HepG2 (cell line): ENCODE data around the gene DLG2.

Experiments used
- CTCF ChIP-seq: sonication (generic); formaldehyde crosslinking; IDR thresholded peaks from 2 replicates; pipeline ENCODE4 v1.5.0; 2020; ENCODE audit warnings: mild to moderate bottlenecking, missing genetic modification reagents, moderate library complexity
- FOXK2 ChIP-seq: fragments of 450-650 bp; IDR thresholded peaks from 2 replicates; pipeline ENCODE4 v1.6.1; 2016
- MTERF4 ChIP-seq: sonication (generic); formaldehyde crosslinking; IDR thresholded peaks from 2 replicates; pipeline ENCODE4 v1.8.0; 2023; ENCODE audit warnings: mild to moderate bottlenecking, missing genetic modification reagents
- MYNN ChIP-seq: sonication (generic); formaldehyde crosslinking; IDR thresholded peaks from 2 replicates; pipeline ENCODE4 v1.4.0; 2020; ENCODE audit warnings: mild to moderate bottlenecking, low read depth, missing genetic modification reagents
- SMAD3 ChIP-seq: sonication (generic); formaldehyde crosslinking; IDR thresholded peaks from 2 replicates; pipeline ENCODE4 v1.4.0; 2020; ENCODE audit warnings: missing genetic modification reagents
- UBTF ChIP-seq: sonication (generic); formaldehyde crosslinking; IDR thresholded peaks from 2 replicates; pipeline ENCODE4 v1.4.0; 2020; ENCODE audit warnings: mild to moderate bottlenecking, missing genetic modification reagents
- YY1 ChIP-seq: IDR thresholded peaks from 2 replicates; pipeline ENCODE4 v1.6.1; 2011; ENCODE audit warnings: low read length, low read depth, moderate library complexity, mild to moderate bottlenecking; ENCODE audit not compliant: insufficient read depth, insufficient replicate concordance
- ZFYVE20 ChIP-seq: sonication (generic); formaldehyde crosslinking; IDR thresholded peaks from 2 replicates; pipeline ENCODE4 v1.8.0; 2023; ENCODE audit warnings: low read depth, mild to moderate bottlenecking, moderate library complexity, missing genetic modification reagents, borderline replicate concordance

GRCh38 chr11:83702796-83703195 lies 1924.3 kb downstream of the DLG2 start:
- no peak for TF ChIP-seq FOXK2
- no peak for TF ChIP-seq UBTF (CRISPR knock-in tag)
- TF ChIP-seq YY1: no peak
- TF ChIP-seq CTCF (CRISPR knock-in tag): no peak
- TF ChIP-seq SMAD3 (CRISPR knock-in tag): no peak
- no peak for TF ChIP-seq MYNN (CRISPR knock-in tag)
- TF ChIP-seq ZFYVE20 (CRISPR knock-in tag): no peak
- TF ChIP-seq MTERF4: no peak
